ENCODE measurements around the gene NKD2.

NKD2 gene

GRCh38 chr5:1047332-1047965 lies 38.8 kb downstream of the NKD2 start:
- H3K9me3 Mint-ChIP-seq = peaks cover 61% of the 10 kb centered on the region
- H3K27me3 Mint-ChIP-seq = no peaks in the 10 kb centered on the region
- peaks cover 6% of the 10 kb centered on the region for H3K36me3 Mint-ChIP-seq
- no peak for ATAC-seq
- no peak overlapping the region for H3K4me3 Mint-ChIP-seq
- no peak overlapping the region for H3K27ac Mint-ChIP-seq
- H3K4me1 Mint-ChIP-seq = peaks cover 11% of the 10 kb centered on the region

- Mint-ChIP-seq H3K27me3 (no peaks in the 10 kb centered on the region), H3K27ac (no peak overlapping the region), H3K4me3 (no peak overlapping the region), H3K4me1 (peaks cover 11% of the 10 kb centered on the region), H3K9me3 (peaks cover 53% of the 10 kb centered on the region), H3K36me3 (peaks cover 8% of the 10 kb centered on the region)
- ATAC-seq = no peak
These were observed 39.6 kb downstream of the NKD2 start for GRCh38 chr5:1048162-1048721.

GRCh38 chr5:1048861-1049838 lies 40.5 kb downstream of the NKD2 start:
- H3K36me3 Mint-ChIP-seq = peaks cover 8% of the 10 kb centered on the region
- H3K4me1 Mint-ChIP-seq = peaks cover 11% of the 10 kb centered on the region
- no peak for ATAC-seq
- no peak overlapping the region for H3K27ac Mint-ChIP-seq
- no peaks in the 10 kb centered on the region for H3K27me3 Mint-ChIP-seq
- peaks cover 44% of the 10 kb centered on the region for H3K9me3 Mint-ChIP-seq
- H3K4me3 Mint-ChIP-seq = no peak overlapping the region

GRCh38 chr5:1050423-1051365 lies 42.1 kb downstream of the NKD2 start:
- peak; percentile 31 for ATAC-seq
- Mint-ChIP-seq H3K27me3 (no peaks in the 10 kb centered on the region), H3K4me1 (peaks cover under 1% of the 10 kb centered on the region), H3K36me3 (peaks cover 8% of the 10 kb centered on the region), H3K27ac (no peak overlapping the region), H3K4me3 (no peak overlapping the region), H3K9me3 (peaks cover 29% of the 10 kb centered on the region)

- Mint-ChIP-seq H3K9me3 (peaks cover 22% of the 10 kb centered on the region), H3K27me3 (no peaks in the 10 kb centered on the region), H3K4me3 (no peak overlapping the region), H3K27ac (no peak overlapping the region), H3K36me3 (peaks cover 12% of the 10 kb centered on the region), H3K4me1 (no peaks in the 10 kb centered on the region)
- no peak for ATAC-seq
These were observed 42.7 kb downstream of the NKD2 start for GRCh38 chr5:1051366-1051720.

- no peaks in the 10 kb centered on the region for H3K4me1 Mint-ChIP-seq
- H3K27me3 Mint-ChIP-seq = no peaks in the 10 kb centered on the region
- H3K36me3 Mint-ChIP-seq = peaks cover 12% of the 10 kb centered on the region
- H3K9me3 Mint-ChIP-seq = peaks cover 15% of the 10 kb centered on the region
- no peak overlapping the region for H3K4me3 Mint-ChIP-seq
- H3K27ac Mint-ChIP-seq = no peak overlapping the region
- no peak for ATAC-seq
These were observed 43.5 kb downstream of the NKD2 start for GRCh38 chr5:1052076-1052475.

- Mint-ChIP-seq H3K27me3 (no peaks in the 10 kb centered on the region), H3K27ac (no peak overlapping the region), H3K4me1 (no peaks in the 10 kb centered on the region), H3K36me3 (peaks cover 12% of the 10 kb centered on the region), H3K4me3 (no peak overlapping the region), H3K9me3 (peaks cover 8% of the 10 kb centered on the region)
- ATAC-seq = no peak
These were observed 44.2 kb downstream of the NKD2 start for GRCh38 chr5:1052641-1053390.

GRCh38 chr5:1053391-1054017 lies 44.9 kb downstream of the NKD2 start:
- Mint-ChIP-seq H3K4me1 (no peaks in the 10 kb centered on the region), H3K36me3 (peaks cover 14% of the 10 kb centered on the region), H3K9me3 (peaks cover under 1% of the 10 kb centered on the region), H3K27me3 (no peaks in the 10 kb centered on the region), H3K4me3 (no peak overlapping the region), H3K27ac (no peak overlapping the region)
- ATAC-seq = no peak

GRCh38 chr5:1054018-1054798 lies 45.6 kb downstream of the NKD2 start:
- Mint-ChIP-seq H3K9me3 (no peaks in the 10 kb centered on the region), H3K27me3 (no peaks in the 10 kb centered on the region), H3K27ac (no peak overlapping the region), H3K4me3 (no peak overlapping the region), H3K4me1 (no peaks in the 10 kb centered on the region), H3K36me3 (peaks cover 21% of the 10 kb centered on the region)
- no peak for ATAC-seq

GRCh38 chr5:1054799-1055775 lies 46.5 kb downstream of the NKD2 start:
- H3K36me3 Mint-ChIP-seq = peaks cover 24% of the 10 kb centered on the region
- no peaks in the 10 kb centered on the region for H3K27me3 Mint-ChIP-seq
- H3K4me3 Mint-ChIP-seq = no peak overlapping the region
- no peaks in the 10 kb centered on the region for H3K9me3 Mint-ChIP-seq
- no peaks in the 10 kb centered on the region for H3K4me1 Mint-ChIP-seq
- ATAC-seq = no peak
- no peak overlapping the region for H3K27ac Mint-ChIP-seq

- no peak for ATAC-seq
These were observed 47.5 kb downstream of the NKD2 start for GRCh38 chr5:1055896-1056610.

More at GRCh38 chr5:1055896-1056610, 47.5 kb downstream of the NKD2 start:
- Mint-ChIP-seq H3K27ac (no peak overlapping the region), H3K4me3 (no peak overlapping the region), H3K36me3 (peaks cover 24% of the 10 kb centered on the region), H3K9me3 (no peaks in the 10 kb centered on the region), H3K27me3 (no peaks in the 10 kb centered on the region), H3K4me1 (no peaks in the 10 kb centered on the region)

All from stimulated activated memory B cell treated with anti-CD40 and anti-IgM and Interleukin-4, amounts not matched to agents 10 μg/mL and 1 μg/mL and 100 μg/mL, for 72 hours (primary cell).